ENCODE measurements around the gene FRAT1. TPM values are rescaled to one million over a fixed set of nuclear protein-coding genes. Genes with fewer than 3 reads are reported as not detected.

The FRAT1 gene
- total RNA-seq, 1 donor from 2014 or later, result 1.4 TPM

DNA sequence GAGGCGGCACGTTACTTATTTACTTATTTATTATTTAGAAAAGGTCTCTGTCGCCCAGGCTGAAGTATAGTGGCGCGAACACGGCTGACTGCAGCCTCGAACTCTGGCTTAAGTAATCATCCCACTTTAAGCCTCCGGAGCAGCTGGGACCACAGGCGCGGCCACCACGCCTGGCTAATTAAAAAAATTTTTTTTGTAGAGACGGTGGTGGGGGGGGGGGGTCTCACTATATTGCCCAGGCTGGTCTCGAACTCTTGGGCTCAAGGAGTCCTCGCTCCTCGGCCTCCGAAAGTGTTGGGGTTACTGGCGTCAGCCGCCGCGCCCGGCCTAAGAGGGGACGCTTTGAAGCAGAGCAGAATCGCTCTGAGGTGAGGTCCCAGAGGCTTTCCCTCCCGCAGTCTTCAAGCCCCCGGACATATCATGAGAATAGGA lies 16.1 kb downstream of the FRAT1 start:
- Histone ChIP-seq H3K79me2 (ENCODE audit: insufficient read depth, low read length) (peaks cover 7% of the 10 kb centered on the region), H2AFZ (ENCODE audit: low read depth, low read length) (peak overlapping the region; percentile 51)
- peaks cover 25% of the 10 kb centered on the region for H3K4me1 Mint-ChIP-seq (ENCODE audit: low read depth, unreplicated experiment)

DNA sequence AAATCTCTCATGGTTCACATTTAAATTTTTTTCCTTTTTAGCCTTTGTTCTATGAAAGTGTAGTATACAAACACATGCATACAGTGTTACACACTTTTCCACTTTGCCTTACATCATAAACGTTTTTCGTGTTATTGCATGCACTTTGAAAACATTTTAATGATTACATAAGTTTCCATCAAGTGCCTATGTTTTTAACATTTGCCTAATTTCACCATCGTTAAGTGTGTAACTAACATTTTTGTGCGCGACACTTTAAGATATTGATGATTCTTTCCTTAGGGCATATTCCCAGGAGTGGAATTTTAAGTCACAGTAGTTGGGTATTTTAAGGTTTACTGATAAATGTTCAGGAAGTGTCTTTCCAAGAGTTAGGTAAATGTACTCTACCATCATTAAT lies 16.9 kb downstream of the FRAT1 start:
- TF ChIP-seq, protein P1, sequence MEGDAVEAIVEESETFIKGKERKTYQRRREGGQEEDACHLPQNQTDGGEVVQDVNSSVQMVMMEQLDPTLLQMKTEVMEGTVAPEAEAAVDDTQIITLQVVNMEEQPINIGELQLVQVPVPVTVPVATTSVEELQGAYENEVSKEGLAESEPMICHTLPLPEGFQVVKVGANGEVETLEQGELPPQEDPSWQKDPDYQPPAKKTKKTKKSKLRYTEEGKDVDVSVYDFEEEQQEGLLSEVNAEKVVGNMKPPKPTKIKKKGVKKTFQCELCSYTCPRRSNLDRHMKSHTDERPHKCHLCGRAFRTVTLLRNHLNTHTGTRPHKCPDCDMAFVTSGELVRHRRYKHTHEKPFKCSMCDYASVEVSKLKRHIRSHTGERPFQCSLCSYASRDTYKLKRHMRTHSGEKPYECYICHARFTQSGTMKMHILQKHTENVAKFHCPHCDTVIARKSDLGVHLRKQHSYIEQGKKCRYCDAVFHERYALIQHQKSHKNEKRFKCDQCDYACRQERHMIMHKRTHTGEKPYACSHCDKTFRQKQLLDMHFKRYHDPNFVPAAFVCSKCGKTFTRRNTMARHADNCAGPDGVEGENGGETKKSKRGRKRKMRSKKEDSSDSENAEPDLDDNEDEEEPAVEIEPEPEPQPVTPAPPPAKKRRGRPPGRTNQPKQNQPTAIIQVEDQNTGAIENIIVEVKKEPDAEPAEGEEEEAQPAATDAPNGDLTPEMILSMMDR (IDR thresholded peaks at IDR 0.05; ENCODE audit: insufficient read depth, low read depth, low read length), result no peak
- TF ChIP-seq EZH2 (IDR thresholded peaks at IDR 0.05; ENCODE audit: insufficient read depth, low read length), result peak; percentile 29
- peaks cover 15% of the 10 kb centered on the region for H3K27me3 Mint-ChIP-seq (ENCODE audit: low read depth, unreplicated experiment)
- Histone ChIP-seq H4K20me1 (ENCODE audit: insufficient read depth, low read length) (peaks cover 7% of the 10 kb centered on the region), H3K9me3 (ENCODE audit: insufficient read depth, low read depth, low read length) (no peaks in the 10 kb centered on the region), H3K27ac (ENCODE audit: low read depth, low read length) (no peak overlapping the region), H3K79me2 (ENCODE audit: insufficient read depth, low read length) (peaks cover 7% of the 10 kb centered on the region), H3K36me3 (ENCODE audit: insufficient read depth, low read length) (no peaks in the 10 kb centered on the region), H3K4me3 (ENCODE audit: insufficient read depth, low read depth, low read length) (no peak overlapping the region), H2AFZ (ENCODE audit: low read depth, low read length) (no peak overlapping the region), H3K9ac (ENCODE audit: low read length) (no peak overlapping the region), H3K27me3 (ENCODE audit: insufficient read depth, low read length) (peaks cover 29% of the 10 kb centered on the region), H3K4me2 (ENCODE audit: low read length) (no peak overlapping the region), H3K4me1 (ENCODE audit: insufficient read depth, low read length) (peaks cover 11% of the 10 kb centered on the region)
- no peak for DNase-seq (ENCODE audit: low read depth)
- FAIRE-seq, result peak; percentile 20
- H3K4me3 Mint-ChIP-seq (ENCODE audit: unreplicated experiment), result peak overlapping the region; percentile 54
- no peaks in the 10 kb centered on the region for H3K36me3 Mint-ChIP-seq (ENCODE audit: low read depth, unreplicated experiment)
- H3K4me1 Mint-ChIP-seq (ENCODE audit: low read depth, unreplicated experiment), result peaks cover 25% of the 10 kb centered on the region
- H3K9me3 Mint-ChIP-seq (ENCODE audit: unreplicated experiment), result no peaks in the 10 kb centered on the region
- no peak overlapping the region for H3K27ac Mint-ChIP-seq (ENCODE audit: unreplicated experiment)

More for the DNA sequence above, 16.1 kb downstream of the FRAT1 start:
- H3K27ac ChIP-seq (ENCODE audit: low read depth, low read length), result no peak overlapping the region
- H3K9ac ChIP-seq (ENCODE audit: low read length), result peak overlapping the region; percentile 98
- peaks cover 11% of the 10 kb centered on the region for H3K4me1 ChIP-seq (ENCODE audit: insufficient read depth, low read length)
- H3K27ac Mint-ChIP-seq (ENCODE audit: unreplicated experiment), result no peak overlapping the region
- no peak for FAIRE-seq
- no peak for DNase-seq (ENCODE audit: low read depth)
- H3K9me3 ChIP-seq (ENCODE audit: insufficient read depth, low read depth, low read length), result no peaks in the 10 kb centered on the region
- peaks cover under 1% of the 10 kb centered on the region for H3K36me3 Mint-ChIP-seq (ENCODE audit: low read depth, unreplicated experiment)
- TF ChIP-seq, protein P1 (IDR thresholded peaks at IDR 0.05; ENCODE audit: insufficient read depth, low read depth, low read length), result no peak
- peak; percentile 47 for TF ChIP-seq EZH2 (IDR thresholded peaks at IDR 0.05; ENCODE audit: insufficient read depth, low read length)
- H3K36me3 ChIP-seq (ENCODE audit: insufficient read depth, low read length), result no peaks in the 10 kb centered on the region
- H3K9me3 Mint-ChIP-seq (ENCODE audit: unreplicated experiment), result no peaks in the 10 kb centered on the region
- H3K27me3 Mint-ChIP-seq (ENCODE audit: low read depth, unreplicated experiment), result peaks cover 15% of the 10 kb centered on the region
- peak overlapping the region; percentile 84 for H3K4me2 ChIP-seq (ENCODE audit: low read length)
- H3K4me3 Mint-ChIP-seq (ENCODE audit: unreplicated experiment), result peak overlapping the region; percentile 54
- H3K27me3 ChIP-seq (ENCODE audit: insufficient read depth, low read length), result peaks cover 29% of the 10 kb centered on the region
- H4K20me1 ChIP-seq (ENCODE audit: insufficient read depth, low read length), result peaks cover 7% of the 10 kb centered on the region
- peak overlapping the region; percentile 72 for H3K4me3 ChIP-seq (ENCODE audit: insufficient read depth, low read depth, low read length)

DNA sequence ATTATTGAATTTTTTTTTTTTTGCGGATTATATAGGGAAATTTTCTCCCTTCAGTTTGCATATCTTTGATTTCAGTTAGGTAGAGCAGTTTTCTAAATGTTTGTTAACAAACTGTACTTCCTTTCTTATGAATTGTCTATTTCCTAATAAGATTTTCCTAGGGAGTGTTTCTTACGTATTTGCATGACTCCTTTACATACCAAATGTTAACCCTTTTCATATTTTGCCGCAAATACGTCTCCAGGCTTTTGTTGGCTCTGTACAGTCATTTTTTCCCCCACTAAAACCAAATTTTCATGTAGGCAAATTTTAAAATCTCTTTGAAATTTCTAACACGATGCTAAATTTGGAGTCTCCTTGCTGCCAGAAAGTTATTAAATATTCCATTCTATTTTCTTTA lies 17.4 kb downstream of the FRAT1 start:
- Mint-ChIP-seq H3K27me3 (ENCODE audit: low read depth, unreplicated experiment) (peaks cover 15% of the 10 kb centered on the region), H3K27ac (ENCODE audit: unreplicated experiment) (no peak overlapping the region), H3K9me3 (ENCODE audit: unreplicated experiment) (no peaks in the 10 kb centered on the region), H3K36me3 (ENCODE audit: low read depth, unreplicated experiment) (no peaks in the 10 kb centered on the region), H3K4me1 (ENCODE audit: low read depth, unreplicated experiment) (peaks cover 21% of the 10 kb centered on the region), H3K4me3 (ENCODE audit: unreplicated experiment) (no peak overlapping the region)
- peaks cover 7% of the 10 kb centered on the region for H4K20me1 ChIP-seq (ENCODE audit: insufficient read depth, low read length)
- no peak for DNase-seq (ENCODE audit: low read depth)
- peaks cover 29% of the 10 kb centered on the region for H3K27me3 ChIP-seq (ENCODE audit: insufficient read depth, low read length)
- TF ChIP-seq, protein P1 (IDR thresholded peaks at IDR 0.05; ENCODE audit: insufficient read depth, low read depth, low read length), result no peak
- TF ChIP-seq EZH2 (IDR thresholded peaks at IDR 0.05; ENCODE audit: insufficient read depth, low read length), result no peak
- H3K4me1 ChIP-seq (ENCODE audit: insufficient read depth, low read length), result peaks cover 11% of the 10 kb centered on the region
- no peak for FAIRE-seq
- no peak overlapping the region for H3K4me2 ChIP-seq (ENCODE audit: low read length)
- no peak overlapping the region for H3K27ac ChIP-seq (ENCODE audit: low read depth, low read length)
- H3K36me3 ChIP-seq (ENCODE audit: insufficient read depth, low read length), result no peaks in the 10 kb centered on the region
- no peaks in the 10 kb centered on the region for H3K9me3 ChIP-seq (ENCODE audit: insufficient read depth, low read depth, low read length)
- no peak overlapping the region for H2AFZ ChIP-seq (ENCODE audit: low read depth, low read length)
- H3K4me3 ChIP-seq (ENCODE audit: insufficient read depth, low read depth, low read length), result no peak overlapping the region
- no peak overlapping the region for H3K9ac ChIP-seq (ENCODE audit: low read length)
- H3K79me2 ChIP-seq (ENCODE audit: insufficient read depth, low read length), result peaks cover 7% of the 10 kb centered on the region
